ENCODE data around the gene DLG2. TPM values are rescaled to one million over a fixed set of nuclear protein-coding genes. Genes with fewer than 3 reads are reported as not detected.

DLG2 gene
- total and polyA plus RNA-seq, 2 donors (not counting 3 experiments of a cell fraction or from before 2014, with no cell fraction given), result 0.15 to 1.1 TPM

DNA sequence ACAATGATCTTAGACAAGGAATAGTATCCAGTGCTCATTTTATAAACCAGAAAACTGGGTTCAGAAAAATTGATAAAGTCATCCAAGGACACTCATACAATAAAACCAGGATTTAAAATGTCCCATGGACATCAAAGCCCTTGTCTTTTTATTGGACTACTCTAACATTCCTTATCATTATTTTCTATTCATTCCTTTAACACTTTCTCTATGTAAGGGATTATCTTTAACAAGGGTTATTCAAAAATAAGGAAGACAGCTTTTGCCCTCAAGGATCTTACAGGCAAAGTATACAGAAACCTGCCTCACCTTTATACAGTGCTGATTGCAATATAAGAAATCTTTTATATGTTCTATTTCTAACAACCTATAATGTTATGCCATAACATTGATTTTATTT lies 790.8 kb downstream of the DLG2 start:
- POLR2A ChIA-PET, result no interaction called here
- CTCF ChIA-PET, result no interaction called here

More for the DNA sequence above, 790.8 kb downstream of the DLG2 start:
- TF ChIP-seq EZH2 (IDR thresholded peaks at IDR 0.05; ENCODE audit: borderline replicate concordance, low read depth, low read length, severe bottlenecking), result no peak
- TF ChIP-seq, protein P1, sequence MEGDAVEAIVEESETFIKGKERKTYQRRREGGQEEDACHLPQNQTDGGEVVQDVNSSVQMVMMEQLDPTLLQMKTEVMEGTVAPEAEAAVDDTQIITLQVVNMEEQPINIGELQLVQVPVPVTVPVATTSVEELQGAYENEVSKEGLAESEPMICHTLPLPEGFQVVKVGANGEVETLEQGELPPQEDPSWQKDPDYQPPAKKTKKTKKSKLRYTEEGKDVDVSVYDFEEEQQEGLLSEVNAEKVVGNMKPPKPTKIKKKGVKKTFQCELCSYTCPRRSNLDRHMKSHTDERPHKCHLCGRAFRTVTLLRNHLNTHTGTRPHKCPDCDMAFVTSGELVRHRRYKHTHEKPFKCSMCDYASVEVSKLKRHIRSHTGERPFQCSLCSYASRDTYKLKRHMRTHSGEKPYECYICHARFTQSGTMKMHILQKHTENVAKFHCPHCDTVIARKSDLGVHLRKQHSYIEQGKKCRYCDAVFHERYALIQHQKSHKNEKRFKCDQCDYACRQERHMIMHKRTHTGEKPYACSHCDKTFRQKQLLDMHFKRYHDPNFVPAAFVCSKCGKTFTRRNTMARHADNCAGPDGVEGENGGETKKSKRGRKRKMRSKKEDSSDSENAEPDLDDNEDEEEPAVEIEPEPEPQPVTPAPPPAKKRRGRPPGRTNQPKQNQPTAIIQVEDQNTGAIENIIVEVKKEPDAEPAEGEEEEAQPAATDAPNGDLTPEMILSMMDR (IDR thresholded peaks at IDR 0.05; ENCODE audit: extremely low read depth in 1 of 2, insufficient read depth in 1 of 2, low read depth in 1 of 2, low read length in 2 of 2), result no peak
- TF ChIP-seq, protein P2, sequence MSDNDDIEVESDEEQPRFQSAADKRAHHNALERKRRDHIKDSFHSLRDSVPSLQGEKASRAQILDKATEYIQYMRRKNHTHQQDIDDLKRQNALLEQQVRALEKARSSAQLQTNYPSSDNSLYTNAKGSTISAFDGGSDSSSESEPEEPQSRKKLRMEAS (IDR thresholded peaks at IDR 0.05; ENCODE audit: insufficient read depth, insufficient read length), result no peak
- TF ChIP-seq FOS (IDR thresholded peaks at IDR 0.05; ENCODE audit: borderline replicate concordance, insufficient read depth, low read length), result no peak
- TF ChIP-seq MYC (IDR thresholded peaks at IDR 0.05; ENCODE audit: low read depth, low read length), result no peak
- TF ChIP-seq POLR2A (IDR thresholded peaks at IDR 0.05; ENCODE audit: low read depth, low read length), result no peak
- TF ChIP-seq JUN (IDR thresholded peaks at IDR 0.05; ENCODE audit: borderline replicate concordance, insufficient read depth, insufficient read length, low read depth), result no peak
- no peak for TF ChIP-seq GATA2 (IDR thresholded peaks at IDR 0.05; ENCODE audit: insufficient read depth, insufficient read length, low read depth, low read length)
- FAIRE-seq, result no peak
- Histone ChIP-seq H3K27me3 (ENCODE audit: control insufficient read depth in 2 of 2, insufficient read depth in 2 of 2, low read length in 2 of 2) (no peaks in the 10 kb centered on the region), H3K27ac (ENCODE audit: insufficient read depth, low read depth, low read length) (no peak overlapping the region), H3K36me3 (ENCODE audit: control insufficient read depth in 2 of 2, extremely low read depth in 1 of 2, insufficient read depth in 2 of 2, low read length in 2 of 2) (no peaks in the 10 kb centered on the region), H3K79me2 (ENCODE audit: control insufficient read depth, insufficient read depth, low read length) (no peaks in the 10 kb centered on the region), H3K9me3 (replicated peaks; ENCODE audit: control insufficient read depth, insufficient read depth, low read length) (no peaks in the 10 kb centered on the region), H3K4me1 (ENCODE audit: control insufficient read depth, extremely low read depth, insufficient read depth, low read length) (no peaks in the 10 kb centered on the region), H3K4me3 (replicated peaks in 1 of 3; ENCODE audit: insufficient read depth in 1 of 3, low read depth in 1 of 3, low read length in 3 of 3) (no peak overlapping the region), H3K4me2 (ENCODE audit: insufficient read depth, low read length) (no peak overlapping the region), H3K9ac (replicated peaks; ENCODE audit: extremely low read depth, insufficient read depth, low read length) (no peak overlapping the region), H3K9me1 (replicated peaks; ENCODE audit: control insufficient read depth, extremely low read depth, insufficient read depth, low read length) (no peaks in the 10 kb centered on the region), H4K20me1 (replicated peaks; ENCODE audit: control insufficient read depth, extremely low read depth, insufficient read depth, low read length) (no peaks in the 10 kb centered on the region), H2AFZ (ENCODE audit: low read depth, low read length) (no peak overlapping the region)
- intact Hi-C loops (cut with micrococcal nuclease) (no loop called here), dilution Hi-C loops (cut with MboI; ENCODE audit: extremely low pct_ligation_motif_present, low sequenced_read_pairs) (no loop called here)
- no peak for DNase-seq (ENCODE audit: low read depth, low spot score)
- no TSS peak for BruUV-seq (replicated peaks)
